GM12873 (cell line): ENCODE results near the gene ARMC7.

Experiments used
- CTCF ChIP-seq: IDR thresholded peaks from 2 replicates; pipeline ENCODE4 v1.5.1; 2012; ENCODE audit warnings: low read depth, mild to moderate bottlenecking, moderate library complexity, low read length, control low read depth; ENCODE audit not compliant: insufficient read depth; ENCODE audit errors: missing control alignments

The ARMC7 gene

GRCh38 chr17:75088465-75089417 is 21.0 kb upstream of the ARMC7 start:
- TF ChIP-seq CTCF: no peak

- no peak for TF ChIP-seq CTCF
These were observed 18.6 kb upstream of the ARMC7 start for GRCh38 chr17:75090871-75091854.

GRCh38 chr17:75091855-75092327 is 17.9 kb upstream of the ARMC7 start:
- TF ChIP-seq CTCF: no peak

GRCh38 chr17:75093548-75094158 is 16.1 kb upstream of the ARMC7 start:
- TF ChIP-seq CTCF: no peak

- TF ChIP-seq CTCF: no peak
These were observed 14.8 kb upstream of the ARMC7 start for GRCh38 chr17:75094871-75095399.

- TF ChIP-seq CTCF: no peak
These were observed 13.6 kb upstream of the ARMC7 start for GRCh38 chr17:75096082-75096625.
